GM15510 (cell line): ENCODE results near the gene TRIM29.

Source experiments
- POLR2A ChIP-seq: IDR thresholded peaks from 3 replicates; pipeline ENCODE4 v1.6.1; 2011; ENCODE audit warnings: borderline replicate concordance; ENCODE audit not compliant: insufficient read length; ENCODE audit errors: extremely low read depth

Gene TRIM29

GRCh38 chr11:120123946-120124345 is 14.0 kb downstream of the TRIM29 start:
- TF ChIP-seq POLR2A = no peak

GRCh38 chr11:120122924-120123683 is 14.8 kb downstream of the TRIM29 start:
- TF ChIP-seq POLR2A = no peak

GRCh38 chr11:120121914-120122473 is 15.9 kb downstream of the TRIM29 start:
- no peak for TF ChIP-seq POLR2A

- no peak for TF ChIP-seq POLR2A
Observed at GRCh38 chr11:120121336-120121735, 16.6 kb downstream of the TRIM29 start.

GRCh38 chr11:120120805-120121335 is 17.0 kb downstream of the TRIM29 start:
- no peak for TF ChIP-seq POLR2A

- no peak for TF ChIP-seq POLR2A
Observed at GRCh38 chr11:120119121-120119520, 18.8 kb downstream of the TRIM29 start.

GRCh38 chr11:120117991-120118390 is 19.9 kb downstream of the TRIM29 start:
- TF ChIP-seq POLR2A = no peak

- no peak for TF ChIP-seq POLR2A
Observed at GRCh38 chr11:120116966-120117365, 20.9 kb downstream of the TRIM29 start.

- no peak for TF ChIP-seq POLR2A
Observed at GRCh38 chr11:120115272-120116000, 22.5 kb downstream of the TRIM29 start.

- no peak for TF ChIP-seq POLR2A
Observed at GRCh38 chr11:120112174-120112796, 25.6 kb downstream of the TRIM29 start.

GRCh38 chr11:120109531-120109930 is 28.4 kb downstream of the TRIM29 start:
- TF ChIP-seq POLR2A = no peak

- no peak for TF ChIP-seq POLR2A
Observed at GRCh38 chr11:120108785-120109168, 29.1 kb downstream of the TRIM29 start.

- no peak for TF ChIP-seq POLR2A
Observed at GRCh38 chr11:120108154-120108784, 29.6 kb downstream of the TRIM29 start.

- no peak for TF ChIP-seq POLR2A
Observed at GRCh38 chr11:120107692-120108091, 30.2 kb downstream of the TRIM29 start.

GRCh38 chr11:120106354-120107150 is 31.4 kb downstream of the TRIM29 start:
- TF ChIP-seq POLR2A = no peak

- no peak for TF ChIP-seq POLR2A
Observed at GRCh38 chr11:120105576-120105975, 32.3 kb downstream of the TRIM29 start.
